GM12892 (cell line): ENCODE measurements around the gene KLK11.

Experiments
- POLR2A ChIP-seq: IDR thresholded peaks from 2 replicates; pipeline ENCODE4 v1.6.1; 2011; ENCODE audit warnings: low read depth, low read length, control low read depth
- POLR2AphosphoS5 ChIP-seq: IDR thresholded peaks from 2 replicates; pipeline ENCODE4 v1.6.1; 2011; ENCODE audit warnings: low read depth, low read length, control low read depth

- TF ChIP-seq POLR2A (no peak), POLR2AphosphoS5 (no peak)
These were observed 44.1 kb upstream of the KLK11 start for GRCh38 chr19:51070334-51071094.
